GM12872 (cell line): ENCODE data around the gene TPTE2.

Experiments
- CTCF ChIP-seq: IDR thresholded peaks from 3 replicates; pipeline ENCODE4 v1.5.1; 2011; ENCODE audit warnings: low read depth, mild to moderate bottlenecking, low read length, moderate library complexity; ENCODE audit not compliant: insufficient read depth

The TPTE2 gene

DNA sequence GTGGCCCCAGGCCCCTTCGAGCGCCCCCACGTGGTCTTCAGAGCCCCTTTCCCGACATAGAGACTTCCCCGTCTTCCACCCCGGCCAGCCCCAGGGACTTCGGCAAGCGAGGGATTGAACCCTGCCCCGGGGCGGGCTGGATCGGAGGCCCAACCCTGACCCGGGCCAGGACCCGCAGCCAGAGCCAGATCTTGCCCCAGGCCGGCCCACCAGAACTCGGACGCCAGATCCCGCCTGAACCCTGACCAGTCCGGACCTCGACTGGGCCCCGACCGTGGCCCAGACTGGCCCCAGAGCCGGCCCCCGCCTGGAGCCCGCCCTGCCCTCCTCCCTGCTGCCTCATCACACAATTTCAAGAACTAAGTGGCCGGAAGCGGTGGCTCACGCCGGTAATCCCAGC, 253 bp upstream of the TPTE2 start:
- TF ChIP-seq CTCF: no peak

- TF ChIP-seq CTCF: no peak
These were observed 42.3 kb downstream of the TPTE2 start for GRCh38 chr13:19519049-19519448.

DNA sequence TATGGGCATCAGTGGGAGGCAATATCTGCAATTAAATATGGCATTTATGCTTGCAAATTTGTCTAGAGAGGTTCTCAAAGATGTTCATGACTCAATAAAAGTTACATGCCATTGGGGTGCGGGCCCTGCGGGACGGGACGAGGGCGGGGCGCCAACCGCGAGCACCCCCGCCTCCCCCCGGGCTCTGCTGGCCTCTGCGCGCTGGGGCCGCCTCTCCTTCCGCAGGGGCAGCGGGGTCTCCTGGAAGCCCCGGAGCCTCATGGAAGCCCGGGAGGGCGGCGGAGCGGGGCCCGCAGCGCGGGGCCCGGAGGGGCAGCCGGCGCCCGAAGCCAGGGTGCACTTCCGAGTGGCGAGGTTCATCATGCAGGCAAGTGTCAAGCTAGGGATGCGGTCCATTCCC, 179.2 kb downstream of the TPTE2 start:
- no peak for TF ChIP-seq CTCF
